ENCODE measurements around the gene C15orf61.

The C15orf61 gene

DNA sequence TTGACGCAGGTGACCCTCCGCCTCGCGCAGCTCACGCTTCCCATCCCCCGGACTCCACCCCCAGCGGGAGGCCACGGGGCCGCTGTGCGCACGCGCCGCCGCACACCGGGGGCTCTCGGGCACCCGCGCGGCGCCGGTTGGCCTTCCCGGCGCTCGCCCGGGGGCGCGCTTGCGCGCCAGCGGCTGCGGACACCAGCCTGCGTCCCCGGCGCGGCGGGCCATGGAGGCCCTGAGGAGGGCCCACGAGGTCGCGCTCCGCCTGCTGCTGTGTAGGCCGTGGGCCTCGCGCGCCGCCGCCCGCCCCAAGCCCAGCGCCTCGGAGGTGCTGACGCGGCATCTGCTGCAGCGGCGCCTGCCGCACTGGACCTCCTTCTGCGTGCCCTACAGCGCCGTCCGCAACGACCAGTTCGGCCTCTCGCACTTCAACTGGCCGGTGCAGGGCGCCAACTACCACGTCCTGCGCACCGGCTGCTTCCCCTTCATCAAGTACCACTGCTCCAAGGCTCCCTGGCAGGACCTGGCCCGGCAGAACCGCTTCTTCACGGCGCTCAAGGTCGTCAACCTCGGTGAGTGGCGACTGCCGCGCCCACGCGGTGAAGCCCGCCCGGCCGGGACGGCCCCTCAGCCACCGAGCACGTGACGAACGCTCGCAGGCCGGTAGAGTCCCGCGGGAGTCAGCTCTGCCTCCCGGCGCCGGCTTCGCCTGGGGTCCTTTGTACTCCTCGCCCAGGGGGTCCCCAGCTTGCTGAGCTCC is at the start of gene C15orf61:
Gene C15orf61, plus strand, starts transcription at position 103 of the 754 bp plus-strand sequence. Its CDS starts 118 bp downstream, at position 221.
- DNase-seq = peak; percentile 67

DNA sequence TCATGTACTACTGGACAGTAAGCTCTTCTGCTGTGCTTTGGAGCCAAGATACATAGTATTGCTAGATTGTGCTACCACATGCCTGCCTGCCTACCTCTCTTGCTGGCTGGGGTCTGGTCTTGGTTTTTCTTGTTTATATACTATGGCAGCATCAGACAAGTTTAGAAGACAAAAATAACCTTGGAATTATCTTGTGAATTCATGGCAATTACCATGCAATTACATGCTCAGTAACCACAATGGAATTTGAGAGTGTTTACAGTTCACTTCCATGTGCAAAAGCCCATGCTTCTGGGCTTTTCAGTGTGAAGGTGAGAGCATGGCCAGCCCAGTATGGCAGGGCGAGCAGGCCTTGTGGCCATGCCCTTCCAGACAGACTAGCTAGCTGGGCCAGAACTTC is 48.0 kb upstream of the C15orf61 start:
- no peak for DNase-seq

DNA sequence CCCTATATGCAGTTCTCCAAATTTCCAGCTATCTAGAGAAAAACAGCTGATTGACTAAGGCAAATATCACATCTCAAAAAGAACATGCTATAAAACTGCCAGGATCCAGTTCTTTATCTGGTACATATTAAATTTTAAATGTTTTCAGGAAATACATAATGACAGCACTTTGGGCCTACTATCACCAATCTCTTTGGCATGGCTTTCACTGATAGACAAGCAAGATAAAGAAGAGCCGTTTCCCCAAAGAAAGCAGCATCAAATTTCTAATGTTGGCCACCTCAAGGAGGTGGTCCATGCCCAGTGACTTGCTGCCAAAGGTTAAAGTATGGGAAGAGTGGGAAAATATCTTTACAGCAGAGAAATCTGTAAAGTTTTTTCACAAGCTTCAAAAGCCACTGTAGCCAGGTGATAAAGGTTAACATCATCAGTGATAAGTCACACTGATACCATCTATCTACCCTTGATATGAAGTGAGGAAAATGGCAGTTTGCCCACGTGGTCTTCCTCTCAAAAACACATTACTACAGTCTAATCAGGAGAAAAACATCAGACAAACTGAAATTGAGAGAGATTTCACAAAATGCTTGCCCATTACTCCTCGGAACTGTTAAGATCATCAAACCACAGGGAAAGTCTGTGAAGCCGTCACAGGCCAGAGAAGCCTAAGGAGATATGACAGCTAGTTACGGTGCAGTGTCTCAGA is 46.4 kb upstream of the C15orf61 start:
- no peak for DNase-seq

DNA sequence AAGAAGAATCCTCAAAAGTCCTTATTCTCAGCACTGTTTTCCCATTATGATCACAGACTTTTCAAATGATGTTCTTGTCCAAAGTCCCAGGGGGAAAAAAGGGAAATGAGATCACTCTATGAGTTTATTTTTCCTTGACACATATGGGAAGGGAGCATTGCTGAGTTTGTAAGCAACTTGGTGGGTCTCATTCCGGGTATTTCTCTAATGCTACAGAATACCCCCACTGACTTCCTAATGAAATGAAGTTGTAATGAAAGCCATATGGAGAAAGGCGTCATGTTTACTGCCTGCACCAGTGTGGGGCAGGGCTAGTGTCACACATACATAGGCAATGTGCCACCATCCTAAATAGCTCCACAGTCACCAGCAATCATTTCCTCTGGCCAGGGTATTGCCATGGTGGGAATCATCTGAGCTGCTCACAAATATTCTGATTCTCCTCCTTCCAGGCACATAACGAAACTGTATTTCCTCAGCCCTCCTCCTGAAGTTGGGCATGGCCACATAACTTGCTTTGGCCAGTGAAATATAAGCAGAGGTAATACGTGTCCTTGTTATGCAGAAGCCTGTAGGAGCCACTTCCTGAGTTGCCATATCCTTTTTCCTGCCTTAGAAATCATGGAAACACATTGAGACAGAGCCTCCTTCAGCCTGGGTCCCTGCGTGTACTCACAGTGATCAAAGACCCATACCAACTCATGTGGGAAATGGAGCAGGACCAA is 41.0 kb upstream of the C15orf61 start:
- DNase-seq = no peak

DNA sequence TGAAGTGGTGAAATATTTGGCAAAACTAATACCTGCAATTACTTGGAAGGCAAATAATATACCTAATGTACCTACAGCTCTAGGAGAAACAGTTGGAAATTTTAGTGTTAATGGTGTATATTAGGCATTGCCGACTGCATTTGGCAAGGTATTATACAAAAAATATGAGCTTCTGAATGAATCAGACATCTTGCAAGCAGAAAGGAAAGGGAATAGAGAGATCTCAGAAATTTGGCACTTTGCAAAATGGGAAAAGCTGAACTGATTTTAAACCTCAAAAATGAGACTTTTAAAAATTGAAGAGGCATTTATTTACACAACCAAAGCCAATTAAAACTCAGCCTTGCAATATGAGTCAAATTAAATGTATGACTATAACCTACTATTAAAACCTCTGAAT is 40.2 kb upstream of the C15orf61 start:
- no peak for DNase-seq

DNA sequence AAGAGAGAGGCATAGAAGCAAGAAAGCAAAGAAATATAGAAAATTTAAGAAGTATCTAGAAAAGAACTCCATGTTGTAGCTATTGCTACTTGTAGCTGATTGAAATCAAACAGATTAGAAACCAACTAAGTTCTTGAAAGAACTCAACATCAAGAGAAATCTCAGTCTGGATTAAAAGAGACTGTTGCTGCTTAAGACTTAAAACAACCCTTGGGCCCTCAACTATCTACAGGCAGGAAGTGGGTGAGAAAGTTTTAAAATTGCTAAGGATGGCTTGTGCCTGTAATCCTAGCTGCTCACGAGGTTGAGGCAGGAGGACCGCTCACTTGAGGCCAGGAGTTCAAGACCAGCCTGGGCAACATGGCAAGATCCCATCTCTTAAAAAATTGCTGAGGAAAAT is 39.3 kb upstream of the C15orf61 start:
- no peak for DNase-seq

DNA sequence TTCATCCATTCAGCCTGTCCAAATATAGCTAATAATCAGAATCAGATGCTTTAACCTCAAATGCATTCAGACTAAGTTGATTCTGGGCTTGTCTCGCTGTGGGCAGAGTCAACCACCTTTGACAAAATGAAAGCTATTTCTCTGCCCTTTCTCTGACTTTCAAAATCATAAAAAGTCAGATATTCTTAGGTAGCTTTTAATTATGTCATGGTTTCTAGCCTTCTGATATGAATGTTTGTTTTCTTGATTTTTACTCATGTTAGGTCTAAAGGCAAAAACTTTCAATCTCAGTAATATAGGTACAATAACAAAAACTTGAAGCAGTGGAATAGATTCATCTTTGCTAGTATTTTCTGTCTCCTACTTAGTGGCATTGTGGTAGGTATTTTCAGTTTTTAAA is 25.3 kb upstream of the C15orf61 start:
- no peak for DNase-seq

DNA sequence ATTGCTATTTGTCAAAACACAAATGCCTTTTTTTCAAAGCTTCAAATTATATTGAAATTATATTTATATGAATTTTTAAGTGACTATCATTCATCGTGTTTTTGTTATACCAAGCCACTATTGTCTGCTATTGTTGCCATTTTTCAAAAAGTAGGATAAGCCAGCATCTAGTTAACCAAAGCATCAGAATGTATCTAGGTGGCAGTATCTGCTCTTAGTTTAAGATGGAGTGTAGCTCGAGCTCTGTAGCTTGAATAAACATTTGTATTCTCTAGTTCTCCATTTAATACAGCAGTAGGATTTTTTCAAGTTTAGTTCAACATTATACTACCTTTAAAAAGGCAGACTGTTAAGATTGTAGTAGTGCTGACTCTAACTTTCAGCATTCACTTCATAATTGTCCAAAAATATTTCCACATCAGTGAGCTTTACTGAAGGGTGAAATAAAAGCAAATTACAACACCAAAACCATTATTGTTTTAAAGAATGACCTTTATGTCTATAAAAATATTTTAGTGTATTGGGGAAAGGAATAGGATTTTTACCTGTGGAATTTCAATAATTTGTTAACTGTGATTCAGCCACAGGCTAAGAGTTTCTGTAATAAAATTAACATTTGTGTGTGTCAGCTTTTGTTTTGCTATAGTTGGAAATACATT is 19.6 kb upstream of the C15orf61 start:
- DNase-seq = no peak

DNA sequence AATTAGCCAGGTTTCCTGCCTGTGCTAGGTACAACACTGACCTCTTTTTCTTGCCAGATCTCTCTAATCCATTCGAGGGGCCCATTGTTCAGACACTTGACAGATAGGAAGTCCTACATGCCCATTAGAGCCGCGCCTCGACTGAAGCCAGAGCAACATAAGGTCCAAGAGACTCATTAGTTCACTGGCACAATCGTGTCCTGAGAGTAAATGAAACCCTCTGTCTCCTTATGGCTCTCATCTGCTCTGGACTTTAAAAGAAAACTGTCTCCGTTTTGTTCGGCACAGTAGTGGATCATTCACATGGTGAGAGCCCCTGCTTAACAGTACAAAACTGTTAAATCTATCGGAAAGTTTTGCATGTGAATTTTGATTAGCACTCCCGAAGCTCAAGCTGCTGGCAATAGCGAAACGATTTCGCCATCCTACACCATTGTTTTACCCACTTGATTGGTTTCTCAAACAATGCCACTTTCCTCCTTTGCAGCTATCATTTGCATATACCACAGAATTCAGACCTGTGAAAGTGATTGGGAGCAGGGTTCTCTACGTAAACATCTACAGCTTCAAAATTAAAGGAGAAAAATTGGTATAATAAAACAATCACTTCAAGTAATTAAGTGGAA is 19.0 kb upstream of the C15orf61 start:
- no peak for DNase-seq

DNA sequence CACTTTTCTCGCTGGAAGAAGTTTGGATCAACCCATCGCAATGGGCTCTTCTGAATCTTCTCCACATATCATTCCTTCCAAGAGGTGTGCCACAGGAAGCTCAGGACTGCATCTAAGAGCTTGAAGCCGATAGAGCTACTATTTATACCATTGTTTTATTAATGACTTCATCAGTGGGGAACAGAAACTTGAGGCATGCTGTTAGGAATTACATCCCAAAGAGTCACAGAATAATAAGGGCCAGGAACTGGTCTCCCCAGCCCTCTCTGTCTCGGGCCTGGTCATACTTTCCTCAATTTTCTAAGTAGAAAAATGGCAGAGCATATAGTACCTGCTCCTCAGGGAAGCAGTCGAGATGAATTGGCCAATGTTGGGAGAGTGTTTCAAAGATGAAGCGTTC is 16.9 kb upstream of the C15orf61 start:
- no peak for DNase-seq

DNA sequence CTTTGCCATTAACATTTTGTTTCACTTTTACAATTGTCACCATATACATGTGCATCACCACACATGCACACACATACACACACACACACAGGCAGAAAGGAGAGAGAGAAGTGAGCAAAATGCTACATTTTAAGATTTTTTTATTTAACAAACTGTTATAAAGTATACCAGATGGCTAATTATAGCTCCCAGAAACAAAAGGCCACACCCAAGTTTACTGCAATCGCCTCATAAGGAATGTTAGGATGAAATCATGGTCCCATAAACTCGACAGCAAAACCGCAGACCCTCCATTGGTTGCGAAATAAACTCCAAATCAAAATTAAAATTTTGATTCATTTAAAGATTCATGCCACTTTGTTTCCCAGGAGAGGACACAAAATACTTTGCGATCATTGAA is 16.1 kb upstream of the C15orf61 start:
- no peak for DNase-seq

DNA sequence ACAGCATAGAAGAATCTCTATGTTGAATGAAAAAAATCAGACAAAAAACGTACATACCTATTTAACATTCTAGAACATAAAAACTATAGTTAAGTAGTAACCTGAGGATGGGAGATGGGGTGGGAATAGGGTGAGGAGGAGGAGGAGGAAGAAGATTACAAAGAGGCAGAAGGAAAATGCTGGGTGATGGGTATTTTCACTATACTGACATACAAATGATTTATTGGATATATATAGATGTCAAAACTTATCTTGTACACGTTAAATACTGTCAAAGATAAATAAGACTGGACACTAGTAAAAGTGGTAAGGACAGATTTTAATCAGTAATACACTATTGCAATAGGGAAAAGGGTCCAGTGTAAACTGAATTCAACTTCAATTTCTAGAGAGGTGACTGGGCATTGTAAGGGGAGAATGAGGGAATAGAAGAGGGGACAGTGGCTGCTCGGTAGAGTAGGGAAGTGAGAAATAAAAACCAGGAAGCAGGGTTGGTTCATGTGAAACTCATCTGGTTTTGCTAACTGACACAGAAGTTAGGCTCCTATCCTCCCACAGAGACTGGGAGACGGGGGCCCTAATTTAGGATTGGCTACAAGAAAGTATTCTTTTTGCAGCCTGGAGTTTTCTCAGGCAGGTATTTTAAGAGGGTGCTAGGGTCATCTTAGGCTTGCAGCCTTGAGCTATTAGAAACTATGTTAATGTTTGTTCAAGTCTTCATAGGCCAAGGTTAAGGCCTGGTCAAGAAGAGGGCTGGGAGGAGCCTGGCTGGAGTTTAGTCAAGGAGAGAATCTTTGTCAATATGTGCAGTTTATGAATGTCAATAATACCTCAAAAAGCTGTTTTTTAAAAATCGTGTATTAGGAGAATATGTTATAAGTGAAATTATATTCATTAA is 15.0 kb upstream of the C15orf61 start:
- DNase-seq = no peak

DNA sequence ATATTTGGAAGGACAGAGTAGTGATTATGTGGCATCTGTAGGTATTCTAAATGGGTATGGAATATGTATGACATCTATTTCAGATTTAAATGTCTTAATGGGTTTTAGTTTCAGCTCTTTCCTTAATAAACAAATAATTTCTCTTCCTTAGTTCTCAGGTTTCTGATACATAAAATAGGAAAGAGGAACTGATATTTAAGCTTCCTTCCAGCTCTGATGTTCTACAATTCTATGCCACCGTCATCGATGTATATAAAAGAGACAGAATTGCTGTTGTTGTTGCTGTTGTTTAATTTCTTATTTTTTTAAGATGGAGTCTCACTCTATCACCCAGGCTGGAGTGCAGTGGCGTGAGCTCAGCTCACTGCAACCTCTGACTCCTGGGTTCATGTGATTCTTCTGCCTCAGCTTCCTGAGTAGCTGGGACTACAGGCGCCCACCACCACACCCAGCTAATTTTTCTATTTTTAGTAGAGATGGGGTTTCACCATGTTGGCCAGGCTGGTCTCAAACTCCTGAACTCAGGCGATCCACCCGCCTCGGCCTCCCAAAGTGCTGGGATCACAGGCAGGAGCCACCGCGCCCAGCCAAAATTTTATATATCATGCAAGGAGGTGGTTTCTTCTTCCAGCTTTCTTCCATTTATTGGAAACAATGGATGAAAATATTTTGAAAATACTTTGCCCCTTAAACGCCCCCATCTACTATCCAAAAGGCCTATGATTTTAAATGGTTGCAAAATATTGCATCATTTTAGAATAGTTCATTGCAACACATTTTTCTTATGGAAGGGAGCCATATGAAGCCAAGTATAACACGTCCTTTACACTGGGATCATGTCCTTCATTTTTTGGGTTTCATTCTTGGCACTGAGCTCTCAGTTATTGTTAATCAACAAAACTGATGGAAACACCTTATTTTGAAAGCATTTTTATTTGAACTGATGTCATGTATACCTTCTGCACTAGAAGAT is 13.9 kb upstream of the C15orf61 start:
- DNase-seq = no peak

DNA sequence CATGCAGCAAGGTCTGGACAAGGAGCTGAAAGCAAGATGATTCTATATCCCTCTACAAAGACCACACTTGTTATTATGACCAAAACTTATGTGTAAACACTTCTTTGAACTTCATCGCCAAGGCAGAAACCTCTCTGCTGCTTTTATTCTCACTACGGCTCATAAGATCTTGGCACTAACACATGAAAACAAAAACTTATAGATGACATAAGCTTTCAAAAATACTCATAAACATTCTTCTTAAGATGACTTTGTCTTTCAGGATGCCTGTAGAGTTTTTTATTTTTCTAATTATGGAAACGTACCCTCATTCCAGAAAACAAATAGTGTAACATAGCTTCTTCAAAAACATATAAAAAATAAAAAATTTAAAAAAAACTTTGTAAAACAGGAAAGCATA is 12.5 kb upstream of the C15orf61 start:
- DNase-seq = no peak

DNA sequence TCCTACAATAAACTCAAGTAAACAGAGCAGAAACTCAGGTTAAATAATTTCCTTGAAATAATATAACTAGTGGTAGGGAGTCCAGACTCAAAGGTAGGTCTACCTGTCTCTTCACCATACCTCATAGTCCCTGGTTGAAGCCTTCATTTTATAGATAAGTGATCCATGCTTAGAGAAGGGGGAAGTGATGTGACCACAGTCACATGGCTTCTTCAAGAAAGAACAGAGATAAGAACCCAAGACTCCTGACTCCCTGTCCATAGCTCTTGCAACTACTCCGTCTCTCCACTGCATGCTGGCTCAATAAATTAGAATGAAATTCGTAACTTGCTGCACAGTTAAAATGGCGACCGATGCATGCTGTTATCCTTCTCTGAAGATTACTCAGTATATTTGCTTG is 11.0 kb upstream of the C15orf61 start:
- no peak for DNase-seq

DNA sequence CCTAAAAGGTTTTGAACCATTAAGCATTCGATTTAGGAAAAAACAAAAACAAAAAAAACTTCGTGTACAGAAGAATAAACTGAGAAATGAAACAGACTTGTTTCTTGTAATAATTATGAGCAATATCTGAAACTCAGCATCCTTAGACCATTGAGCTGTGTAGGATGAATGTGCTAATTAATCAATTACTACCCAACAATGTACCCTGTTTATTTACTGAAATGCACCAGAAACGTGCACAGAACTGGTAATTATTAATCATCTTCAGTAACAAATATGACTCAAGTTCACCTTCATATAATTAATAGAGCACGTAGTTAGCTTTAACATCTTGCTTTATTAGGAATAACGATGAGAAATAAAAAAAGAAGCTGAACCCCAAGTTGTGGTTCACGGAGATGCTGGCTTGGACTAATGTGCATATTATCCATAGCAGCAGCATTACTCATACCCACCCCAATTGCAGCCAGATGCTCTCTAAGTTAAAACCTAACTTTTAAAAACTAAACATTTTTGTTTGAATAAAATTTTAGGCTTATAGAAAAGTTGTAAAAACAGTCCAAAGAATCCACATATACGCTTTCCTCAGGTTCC is 10.2 kb upstream of the C15orf61 start:
- no peak for DNase-seq

DNA sequence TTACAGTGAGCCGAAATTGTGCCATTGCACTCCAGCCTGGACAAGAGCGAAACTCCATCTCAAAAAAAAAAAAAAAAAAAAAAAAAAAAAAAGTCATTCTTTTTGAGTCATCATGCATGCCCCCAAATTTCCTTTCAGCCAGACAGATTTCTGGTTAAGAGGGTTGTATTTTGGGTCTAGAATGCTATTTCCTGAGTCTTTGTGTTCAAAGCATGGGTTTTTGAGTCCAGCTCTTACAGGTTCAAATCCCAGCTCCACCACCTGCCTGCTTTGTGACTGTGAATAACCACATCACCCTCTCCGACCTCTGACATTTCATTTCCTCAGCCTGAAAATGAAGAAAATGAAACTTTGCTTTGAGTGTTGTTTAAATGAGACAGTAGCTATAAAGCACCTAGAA is 9.3 kb upstream of the C15orf61 start:
- DNase-seq = no peak

DNA sequence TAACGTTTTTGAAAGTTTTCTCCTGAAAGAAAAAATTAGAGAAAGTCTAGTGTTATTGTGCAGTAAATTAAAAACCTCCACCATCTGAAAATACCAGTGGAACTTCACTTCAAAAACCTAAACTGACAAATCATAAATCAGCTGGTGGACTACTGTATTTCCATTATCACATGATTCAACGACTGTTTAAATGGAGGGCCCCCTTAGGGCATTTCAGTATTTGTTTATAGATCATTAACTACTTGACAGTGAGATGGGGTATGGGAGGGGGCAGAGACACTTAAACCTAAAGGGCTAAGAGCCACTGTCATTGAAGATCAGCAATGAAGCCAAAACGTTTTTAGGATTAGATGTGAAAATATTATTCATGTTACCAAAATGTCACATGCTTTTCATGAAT is 8.8 kb upstream of the C15orf61 start:
- no peak for DNase-seq

DNA sequence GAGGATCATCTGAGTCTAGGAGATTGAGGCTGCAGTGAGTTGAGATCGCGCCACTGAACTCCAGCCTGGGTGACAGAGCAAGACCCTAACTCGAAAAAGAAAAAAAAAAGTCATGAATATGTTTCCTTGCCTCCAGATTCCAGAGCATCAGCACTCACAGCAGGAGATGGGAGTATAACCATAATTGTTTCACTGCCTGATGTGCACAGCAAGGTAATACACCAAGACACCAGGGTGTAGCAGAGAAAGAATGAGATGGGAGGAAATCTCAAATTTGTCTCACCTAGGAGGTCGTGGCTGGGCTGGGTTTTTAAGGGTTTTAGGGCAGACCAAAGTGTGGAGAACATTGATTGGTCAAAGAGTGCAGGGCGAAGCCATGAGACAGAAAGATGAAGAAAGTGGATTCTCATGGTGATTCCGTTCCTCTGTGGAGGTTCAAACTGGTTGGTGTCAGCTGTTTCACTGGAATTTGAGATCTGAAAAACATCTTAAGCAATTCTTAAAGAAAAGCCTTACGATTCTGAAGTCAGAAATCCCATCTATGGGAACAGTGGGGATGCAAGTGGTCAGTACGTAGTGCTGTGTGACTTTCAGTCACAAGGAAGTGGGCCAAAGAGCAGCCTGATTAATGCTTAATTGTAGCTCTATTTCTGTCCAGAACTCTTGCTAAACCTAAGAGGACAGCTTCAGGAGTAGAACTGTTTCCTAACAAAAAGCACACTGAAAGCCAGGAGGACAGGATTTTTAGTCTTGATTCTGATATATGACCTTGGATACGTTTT is 7.8 kb upstream of the C15orf61 start:
- no peak for DNase-seq

All from 8988T (cell line).